RWPE1 (cell line): Measurements from ENCODE around the gene GCNT4.

Experiments used
- CTCF ChIA-PET: fragments of 350-600 bp; sonication (Branson Sonifier 250); formaldehyde crosslinking; extraction: SDS; loops from one replicate; lab custom pipeline; 2021; lab: Yijun Ruan, JAX
- POLR2A ChIA-PET: fragments of 400-600 bp; formaldehyde crosslinking; extraction: SDS; loops from one replicate; lab custom pipeline; 2020; ENCODE audit warnings: antibody characterized with exemption; ENCODE audit not compliant: low non-redundant PET; lab: Yijun Ruan, JAX
- DNase-seq: peaks from one replicate; pipeline ENCODE4 v3.0.0; 2012; ENCODE audit warnings: low spot score
- H3K27ac ChIP-seq: fragments of 450-650 bp; 2 replicates; pipeline ENCODE4 v1.5.1; 2017
- CTCF ChIP-seq: fragments of 450-650 bp; conservative IDR thresholded peaks from 2 replicates; pipeline ENCODE4 v1.5.1; 2017; ENCODE audit warnings: low read depth, mild to moderate bottlenecking

The GCNT4 gene

GRCh38 chr5:75078027-75078426 is 25.7 kb upstream of the GCNT4 start:
- CTCF ChIA-PET, result no interaction called here
- H3K27ac ChIP-seq, result no peak overlapping the region
- TF ChIP-seq CTCF, result no peak
- POLR2A ChIA-PET, result no interaction called here
- DNase-seq, result no peak

GRCh38 chr5:75072061-75072460 is 19.7 kb upstream of the GCNT4 start:
- H3K27ac ChIP-seq, result no peak overlapping the region
- ChIA-PET CTCF (no interaction called here), POLR2A (no interaction called here)
- peak; percentile 36 for DNase-seq
- no peak for TF ChIP-seq CTCF

GRCh38 chr5:75071100-75071499 is 18.7 kb upstream of the GCNT4 start:
- ChIA-PET POLR2A (no interaction called here), CTCF (no interaction called here)
- DNase-seq, result no peak
- no peak for TF ChIP-seq CTCF
- H3K27ac ChIP-seq, result no peak overlapping the region

GRCh38 chr5:75067434-75067833 is 15.1 kb upstream of the GCNT4 start:
- no peak for DNase-seq
- no peak overlapping the region for H3K27ac ChIP-seq
- POLR2A ChIA-PET, result no interaction called here
- TF ChIP-seq CTCF, result no peak
- CTCF ChIA-PET, result no interaction called here

GRCh38 chr5:75062925-75063531 is 10.7 kb upstream of the GCNT4 start:
- TF ChIP-seq CTCF, result no peak
- H3K27ac ChIP-seq, result no peak overlapping the region
- ChIA-PET CTCF (interaction anchor here (0.7 kb wide), 1 partner anchor 1147 kb away, joined by 4 read pairs; no protein-coding TSS in a partner anchor), POLR2A (no interaction called here)
- DNase-seq, result no peak

- no peak overlapping the region for H3K27ac ChIP-seq
- no peak for TF ChIP-seq CTCF
- CTCF ChIA-PET, result interaction anchor here (0.6 to 1.2 kb wide), 4 partner anchors 14 to 239 kb away, joined by 3 to 6 read pairs (median 4); no protein-coding TSS in a partner anchor
- POLR2A ChIA-PET, result no interaction called here
- no peak for DNase-seq
Observed at GRCh38 chr5:75059912-75060545, 7.7 kb upstream of the GCNT4 start.
